Activated CD4-positive, alpha-beta memory T cell treated with anti-CD3 and anti-CD28 coated beads, Interleukin-2, amount 10 ng/mL, durations not matched to agents 7 days and 5 days (primary cell): ENCODE measurements around the gene SLC41A1. TPM values are rescaled to one million over a fixed set of nuclear protein-coding genes. Genes with fewer than 3 reads are reported as not detected.
A peak's percentile ranks its signal among the peaks of the same experiment; 100 is the strongest.

Experiments
- CTCF ChIA-PET: fragments of 350-600 bp; sonication (Branson Sonifier 250); formaldehyde crosslinking; loops from one replicate; lab custom pipeline; 2021; ENCODE audit warnings: antibody characterized with exemption, inconsistent platforms; lab: Charles Lee
- POLR2A ChIA-PET: fragments of 350-600 bp; sonication (Branson Sonifier 250); formaldehyde crosslinking; loops from one replicate; lab custom pipeline; 2021; ENCODE audit warnings: antibody characterized with exemption; lab: Charles Lee
- DNase-seq: peaks from one replicate; pipeline ENCODE4 v3.0.0-alpha.2; 2020
- H3K27ac Mint-ChIP-seq: one replicate; pipeline ENCODE4 v1.8.0; 2021; ENCODE audit warnings: mild to moderate bottlenecking, mixed read lengths
- H3K27me3 Mint-ChIP-seq: one replicate; pipeline ENCODE4 v1.8.0; 2021; ENCODE audit warnings: mixed read lengths
- H3K36me3 Mint-ChIP-seq: one replicate; pipeline ENCODE4 v1.8.0; 2021; ENCODE audit warnings: low read depth, mixed read lengths
- H3K4me1 Mint-ChIP-seq: one replicate; pipeline ENCODE4 v1.8.0; 2021; ENCODE audit warnings: mixed read lengths
- H3K4me3 Mint-ChIP-seq: one replicate; pipeline ENCODE4 v1.8.0; 2021; ENCODE audit warnings: mild to moderate bottlenecking, mixed read lengths
- H3K9me3 Mint-ChIP-seq: one replicate; pipeline ENCODE4 v1.8.0; 2021; ENCODE audit warnings: mixed read lengths
- total RNA-seq, 2 experiments: library from RNA; stranded (reverse); gene quantifications; one replicate each; pipeline ENCODE4 v1.2.3, GENCODE V29; 2021

Gene SLC41A1
- total RNA-seq, 2 experiments from 2014 or later: 15.1 to 17.8 TPM

- no peak for DNase-seq
- Mint-ChIP-seq H3K4me3 (no peak overlapping the region), H3K4me1 (peaks cover 28% of the 10 kb centered on the region), H3K27ac (no peak overlapping the region), H3K9me3 (no peaks in the 10 kb centered on the region), H3K36me3 (peaks cover under 1% of the 10 kb centered on the region), H3K27me3 (no peaks in the 10 kb centered on the region)
- ChIA-PET POLR2A (interaction anchor here (1.0 kb wide), 1 partner anchor 35 kb away, joined by 3 read pairs; no protein-coding TSS in a partner anchor), CTCF (no interaction called here)
Measured at GRCh38 chr1:205780335-205780734, 32.7 kb downstream of the SLC41A1 start.

GRCh38 chr1:205777994-205778393, 35.0 kb downstream of the SLC41A1 start:
- no peak for DNase-seq
- Mint-ChIP-seq H3K36me3 (peaks cover 14% of the 10 kb centered on the region), H3K27me3 (no peaks in the 10 kb centered on the region), H3K27ac (no peak overlapping the region), H3K4me3 (no peak overlapping the region), H3K9me3 (no peaks in the 10 kb centered on the region), H3K4me1 (peaks cover 38% of the 10 kb centered on the region)
- ChIA-PET POLR2A (interaction anchor here (1.1 kb wide), 1 partner anchor 29 kb away, joined by 3 read pairs; the partner anchor contains the start of gene NUCKS1), CTCF (interaction anchor here (0.6 to 1.2 kb wide), 4 partner anchors 66 to 200 kb away, joined by 3 read pairs; no protein-coding TSS in a partner anchor)

GRCh38 chr1:205775717-205776056, 37.3 kb downstream of the SLC41A1 start:
- H3K9me3 Mint-ChIP-seq: no peaks in the 10 kb centered on the region
- H3K27me3 Mint-ChIP-seq: no peaks in the 10 kb centered on the region
- H3K4me3 Mint-ChIP-seq: peak overlapping the region; percentile 90
- H3K27ac Mint-ChIP-seq: peak overlapping the region; percentile 87
- ChIA-PET POLR2A (interaction anchor here (1.2 to 6.0 kb wide), 13 partner anchors 10 to 144 kb away, joined by 3 to 99 read pairs (median 6); partner anchors contain the start of genes ELK4, NUCKS1 and PM20D1), CTCF (interaction anchor here (2.4 to 2.7 kb wide), 2 partner anchors 118 to 201 kb away, joined by 7 to 23 read pairs; no protein-coding TSS in a partner anchor)
- peaks cover 51% of the 10 kb centered on the region for H3K4me1 Mint-ChIP-seq
- DNase-seq: no peak
- peaks cover 35% of the 10 kb centered on the region for H3K36me3 Mint-ChIP-seq

GRCh38 chr1:205775015-205775716, 37.8 kb downstream of the SLC41A1 start, which contains the start of gene RAB29:
Gene RAB29 (minus strand): TSS chr1:205775482. CDS start chr1:205774956, 526 bp downstream.
- ChIA-PET POLR2A (interaction anchor here (0.8 to 6.0 kb wide), 21 partner anchors 9 to 487 kb away, joined by 3 to 99 read pairs (median 5); partner anchors contain the start of genes ELK4, NUCKS1 and PM20D1), CTCF (interaction anchor here (0.8 to 2.7 kb wide), 4 partner anchors 64 to 209 kb away, joined by 3 to 23 read pairs (median 5); no protein-coding TSS in a partner anchor)
- H3K9me3 Mint-ChIP-seq: no peaks in the 10 kb centered on the region
- H3K27ac Mint-ChIP-seq: peak within 1 kb of the TSS; percentile 87
- H3K36me3 Mint-ChIP-seq: peaks cover 40% of the 10 kb centered on the region
- peak; percentile 92 for DNase-seq
- H3K27me3 Mint-ChIP-seq: no peaks in the 10 kb centered on the region
- H3K4me1 Mint-ChIP-seq: peaks cover 57% of the 10 kb centered on the region
- H3K4me3 Mint-ChIP-seq: peak within 1 kb of the TSS; percentile 90

GRCh38 chr1:205774198-205775014, 38.6 kb downstream of the SLC41A1 start:
- Mint-ChIP-seq H3K36me3 (peaks cover 48% of the 10 kb centered on the region), H3K4me1 (peaks cover 60% of the 10 kb centered on the region), H3K27ac (peak overlapping the region; percentile 87)

GRCh38 chr1:205772607-205773032, 40.4 kb downstream of the SLC41A1 start:
- Mint-ChIP-seq H3K4me3 (peak overlapping the region; percentile 31), H3K36me3 (peaks cover 62% of the 10 kb centered on the region), H3K27me3 (no peaks in the 10 kb centered on the region), H3K4me1 (peaks cover 58% of the 10 kb centered on the region), H3K27ac (peak overlapping the region; percentile 62), H3K9me3 (no peaks in the 10 kb centered on the region)
- ChIA-PET CTCF (interaction anchor here (0.6 to 3.6 kb wide), 6 partner anchors 10 to 115 kb away, joined by 3 to 15 read pairs (median 4); no protein-coding TSS in a partner anchor), POLR2A (interaction anchor here (0.7 to 6.0 kb wide), 2 partner anchors 10 to 23 kb away, joined by 3 to 99 read pairs; partner anchors contain the start of gene NUCKS1)
- no peak for DNase-seq

More at GRCh38 chr1:205774198-205775014, 38.6 kb downstream of the SLC41A1 start:
- Mint-ChIP-seq H3K4me3 (peak overlapping the region; percentile 90), H3K9me3 (no peaks in the 10 kb centered on the region), H3K27me3 (no peaks in the 10 kb centered on the region)
- CTCF ChIA-PET: interaction anchor here (0.8 to 3.6 kb wide), 9 partner anchors 8 to 210 kb away, joined by 3 to 23 read pairs (median 3); partner anchors contain the start of gene NUCKS1
- POLR2A ChIA-PET: interaction anchor here (0.8 to 6.0 kb wide), 25 partner anchors 8 to 487 kb away, joined by 3 to 99 read pairs (median 5); partner anchors contain the start of genes ELK4, NUCKS1 and PM20D1
- peak; percentile 45 for DNase-seq

GRCh38 chr1:205770618-205771017, 42.4 kb downstream of the SLC41A1 start:
- POLR2A ChIA-PET: interaction anchor here (0.8 kb wide), 1 partner anchor 21 kb away, joined by 3 read pairs; the partner anchor contains the start of gene NUCKS1

GRCh38 chr1:205769641-205770365, 43.2 kb downstream of the SLC41A1 start:
- peaks cover 72% of the 10 kb centered on the region for H3K36me3 Mint-ChIP-seq
- peaks cover 60% of the 10 kb centered on the region for H3K4me1 Mint-ChIP-seq
- no peak overlapping the region for H3K4me3 Mint-ChIP-seq

More at GRCh38 chr1:205770618-205771017, 42.4 kb downstream of the SLC41A1 start:
- Mint-ChIP-seq H3K27me3 (no peaks in the 10 kb centered on the region), H3K4me1 (peaks cover 61% of the 10 kb centered on the region), H3K9me3 (no peaks in the 10 kb centered on the region), H3K27ac (peak overlapping the region; percentile 56), H3K4me3 (no peak overlapping the region), H3K36me3 (peaks cover 73% of the 10 kb centered on the region)
- no peak for DNase-seq
- CTCF ChIA-PET: interaction anchor here (0.7 to 0.9 kb wide), 2 partner anchors 19 to 207 kb away, joined by 3 read pairs; no protein-coding TSS in a partner anchor

GRCh38 chr1:205767248-205767647, 45.8 kb downstream of the SLC41A1 start:
- Mint-ChIP-seq H3K27me3 (no peaks in the 10 kb centered on the region), H3K4me1 (peaks cover 42% of the 10 kb centered on the region), H3K36me3 (peaks cover 71% of the 10 kb centered on the region), H3K9me3 (no peaks in the 10 kb centered on the region), H3K4me3 (no peak overlapping the region), H3K27ac (no peak overlapping the region)
- POLR2A ChIA-PET: interaction anchor here (2.6 kb wide), 1 partner anchor 7 kb away, joined by 18 read pairs; the partner anchor contains the start of gene RAB29
- DNase-seq: no peak
- CTCF ChIA-PET: no interaction called here

More at GRCh38 chr1:205769641-205770365, 43.2 kb downstream of the SLC41A1 start:
- DNase-seq: no peak
- no peaks in the 10 kb centered on the region for H3K27me3 Mint-ChIP-seq
- H3K9me3 Mint-ChIP-seq: no peaks in the 10 kb centered on the region
- no peak overlapping the region for H3K27ac Mint-ChIP-seq
- CTCF ChIA-PET: interaction anchor here (0.9 kb wide), 1 partner anchor 208 kb away, joined by 3 read pairs; no protein-coding TSS in a partner anchor
- POLR2A ChIA-PET: interaction anchor here (0.9 to 1.4 kb wide), 2 partner anchors 21 to 60 kb away, joined by 3 to 5 read pairs; no protein-coding TSS in a partner anchor

- no peaks in the 10 kb centered on the region for H3K9me3 Mint-ChIP-seq
- H3K36me3 Mint-ChIP-seq: peaks cover 66% of the 10 kb centered on the region
- DNase-seq: no peak
- H3K27ac Mint-ChIP-seq: peak overlapping the region; percentile 6
- POLR2A ChIA-PET: interaction anchor here (2.6 to 2.9 kb wide), 2 partner anchors 8 to 17 kb away, joined by 14 to 18 read pairs; partner anchors contain the start of genes NUCKS1 and RAB29
- CTCF ChIA-PET: interaction anchor here (1.0 kb wide), 1 partner anchor 26 kb away, joined by 3 read pairs; no protein-coding TSS in a partner anchor
- H3K4me1 Mint-ChIP-seq: peaks cover 35% of the 10 kb centered on the region
- H3K4me3 Mint-ChIP-seq: no peak overlapping the region
- H3K27me3 Mint-ChIP-seq: no peaks in the 10 kb centered on the region
Measured at GRCh38 chr1:205766570-205766969, 46.4 kb downstream of the SLC41A1 start.

GRCh38 chr1:205766038-205766437, 47.0 kb downstream of the SLC41A1 start:
- no peak overlapping the region for H3K27ac Mint-ChIP-seq
- POLR2A ChIA-PET: interaction anchor here (0.6 to 2.9 kb wide), 5 partner anchors 9 to 84 kb away, joined by 3 to 18 read pairs (median 3); partner anchors contain the start of genes NUCKS1, PM20D1 and RAB29
- CTCF ChIA-PET: interaction anchor here (1.0 to 1.2 kb wide), 3 partner anchors 26 to 111 kb away, joined by 3 to 5 read pairs (median 3); no protein-coding TSS in a partner anchor
- no peaks in the 10 kb centered on the region for H3K27me3 Mint-ChIP-seq
- no peaks in the 10 kb centered on the region for H3K9me3 Mint-ChIP-seq
- H3K4me3 Mint-ChIP-seq: no peak overlapping the region
- peaks cover 65% of the 10 kb centered on the region for H3K36me3 Mint-ChIP-seq
- DNase-seq: no peak
- peaks cover 30% of the 10 kb centered on the region for H3K4me1 Mint-ChIP-seq
